Purkinje cell (primary cell): ENCODE data around the gene GP2. TPM values are rescaled to one million over a fixed set of nuclear protein-coding genes. Genes with fewer than 3 reads are reported as not detected.

Experiments
- polyA plus RNA-seq: library from polyadenylated mRNA; unstranded; fragments of >200 nt; fragmentation: Nextera tagmentation; gene quantifications from 2 replicates; pipeline ENCODE4 v1.2.1, GENCODE V29; 2014

Gene GP2
- not detected in 2 replicates for polyA plus RNA-seq

DNA sequence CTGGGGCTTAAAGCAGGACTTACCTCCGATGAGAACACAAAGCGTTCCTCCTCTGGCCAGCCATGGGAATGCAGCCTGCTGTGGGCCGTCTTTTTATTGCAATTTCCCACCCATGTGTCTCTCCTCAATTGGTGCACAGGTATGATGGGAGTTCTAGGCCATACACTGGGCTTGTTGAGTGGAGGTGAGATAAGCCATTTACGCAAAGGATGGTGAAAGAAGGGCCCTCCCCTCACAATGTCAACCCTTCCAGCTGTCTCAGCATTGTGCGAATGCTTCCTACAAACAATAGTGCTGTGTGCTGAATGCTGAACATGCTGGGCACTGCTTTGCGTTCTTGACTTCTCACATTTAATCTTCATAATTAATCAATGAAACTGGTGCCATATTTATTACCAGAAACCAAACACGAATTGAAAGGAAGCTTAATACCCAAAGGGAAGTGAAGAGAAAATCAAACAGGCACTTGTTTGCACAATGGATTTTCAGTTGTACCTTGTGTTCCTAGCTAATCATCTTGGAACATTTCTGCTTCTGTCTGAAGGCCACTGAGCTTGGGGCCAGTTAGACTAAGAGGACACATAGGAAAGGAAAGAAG, at the start of gene GP2:
GP2 (minus strand) TSS at position 70 of the 598 bp plus-strand sequence. CDS start 1,082 bp downstream, outside the sequence.

DNA sequence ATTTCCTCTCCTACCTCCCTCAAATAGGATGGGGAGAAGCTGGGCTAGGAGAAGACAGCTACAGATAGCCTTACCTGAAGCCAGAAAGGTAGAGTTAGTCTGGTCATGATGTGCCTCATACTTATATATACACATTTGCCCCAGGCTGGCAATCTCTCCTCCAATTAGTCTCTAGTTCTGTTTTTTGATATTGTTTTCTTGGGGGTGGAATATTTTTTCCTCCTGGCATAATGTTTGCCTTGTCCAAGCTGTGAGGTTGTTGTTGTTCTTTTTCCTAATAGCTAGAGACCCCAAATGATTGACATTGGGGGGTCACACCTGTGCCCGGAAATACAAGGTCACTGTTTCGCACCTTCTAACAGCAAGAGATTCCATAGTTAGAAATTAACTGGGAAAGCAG, 25.3 kb upstream of the GP2 start, which contains the start of gene UMOD:
UMOD (minus strand) TSS at position 101 of the 400 bp plus-strand sequence. CDS start 1,978 bp downstream, outside the sequence.

Other genes starting within 250 kb of the GP2 start
- not detected in 2 replicates for gene UMOD, start 25.2 kb upstream of the GP2 start, polyA plus RNA-seq
- gene PDILT, start 77.2 kb upstream of the GP2 start, polyA plus RNA-seq = not detected in 2 replicates
- 0.62 and 2.9 TPM in 2 replicates for gene ACSM5, start 82.0 kb upstream of the GP2 start, polyA plus RNA-seq
- gene ACSM2A, start 124.0 kb upstream of the GP2 start, polyA plus RNA-seq = not detected in 2 replicates
- gene ACSM2B, start 248.9 kb upstream of the GP2 start, polyA plus RNA-seq = not detected in 2 replicates